ENCODE data around the gene EIF3K.
A peak's percentile ranks its signal among the peaks of the same experiment; 100 is the strongest.
"Not testable (repeated sequence)": the region's sequence is repeated elsewhere in the genome, so short reads cannot be mapped to it uniquely, and the experiment has no call there.

EIF3K gene

DNA sequence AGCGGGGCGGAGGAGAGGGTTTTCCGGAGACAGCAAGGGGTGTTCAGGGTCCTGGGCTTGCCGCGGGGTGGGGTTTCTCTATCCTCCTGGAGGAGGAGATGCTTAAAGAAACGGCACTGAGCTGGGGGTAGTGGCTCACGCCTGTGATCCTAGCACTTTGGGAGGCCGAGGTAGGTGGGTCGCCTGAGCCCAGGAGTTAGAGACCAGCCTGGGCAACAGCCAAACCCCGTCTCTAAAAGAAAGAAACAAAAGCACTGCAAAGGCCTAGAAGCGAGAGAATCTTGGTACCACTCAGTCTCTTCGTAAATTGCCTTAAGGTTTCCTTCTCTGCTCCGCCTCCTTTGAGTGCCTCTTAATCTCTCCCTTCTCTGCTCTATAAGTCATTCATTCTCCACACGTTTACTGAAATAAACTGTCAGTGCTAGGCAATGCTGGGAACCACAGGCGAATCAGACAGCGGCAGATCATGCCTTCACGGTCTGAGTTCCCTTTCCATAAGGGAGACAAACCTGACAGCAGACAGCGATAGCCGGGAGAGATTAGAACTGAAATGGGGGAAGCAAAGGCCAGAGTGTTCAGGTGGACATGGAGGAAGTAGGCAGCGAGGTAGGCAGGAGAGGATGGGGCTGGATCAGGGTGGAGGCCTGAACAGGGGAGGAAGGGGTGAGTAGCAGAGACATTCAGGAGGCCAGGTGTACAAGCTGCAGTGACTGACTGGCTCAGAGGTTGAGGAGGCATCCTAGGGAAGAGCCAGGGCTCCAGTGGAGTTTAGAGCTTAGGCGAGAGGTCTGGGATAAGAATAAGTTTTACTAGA lies 580 bp downstream of the EIF3K start:
- no peak for DNase-seq (ENCODE audit: low spot score)

DNA sequence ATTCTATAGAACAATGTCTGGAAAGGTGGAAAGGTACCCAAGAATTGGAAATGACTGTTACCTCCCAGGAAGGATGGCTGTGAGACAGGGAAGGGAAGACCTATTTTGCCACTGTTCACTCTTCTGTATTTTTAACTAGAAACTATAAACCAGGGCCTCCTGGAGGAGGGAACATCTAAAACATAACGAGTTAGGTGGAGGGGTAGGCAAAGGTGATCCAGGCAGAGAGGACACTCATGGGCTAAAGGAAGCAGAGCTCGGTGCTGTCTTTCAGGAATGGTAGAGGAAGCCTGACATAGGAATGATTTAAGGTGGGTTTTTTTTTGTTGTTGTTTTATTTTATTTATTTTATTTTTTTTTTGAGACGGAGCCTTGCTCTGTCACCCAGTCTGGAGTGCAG lies 5.8 kb downstream of the EIF3K start:
- no peak for DNase-seq (ENCODE audit: low spot score)

DNA sequence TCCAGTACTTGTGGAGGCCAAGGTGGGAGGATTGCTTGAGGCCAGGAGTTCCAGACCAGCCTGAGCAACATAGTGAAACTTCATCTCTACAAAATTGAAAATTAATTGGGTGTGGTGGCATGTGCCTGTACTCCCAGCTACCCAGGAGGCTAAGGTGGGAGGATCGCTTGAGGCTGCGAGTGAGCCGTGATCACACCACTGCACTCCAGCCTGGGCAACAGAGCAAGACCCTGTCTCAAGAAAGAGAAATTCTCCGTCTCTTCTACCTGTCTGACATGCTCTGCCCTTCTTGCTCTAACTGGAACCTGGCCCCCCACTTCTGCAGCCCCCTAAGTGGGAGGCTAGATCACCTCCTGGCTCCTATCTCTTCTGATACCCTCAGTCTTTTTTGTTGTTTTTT lies 7.4 kb downstream of the EIF3K start:
- no peak for DNase-seq (ENCODE audit: low spot score)

DNA sequence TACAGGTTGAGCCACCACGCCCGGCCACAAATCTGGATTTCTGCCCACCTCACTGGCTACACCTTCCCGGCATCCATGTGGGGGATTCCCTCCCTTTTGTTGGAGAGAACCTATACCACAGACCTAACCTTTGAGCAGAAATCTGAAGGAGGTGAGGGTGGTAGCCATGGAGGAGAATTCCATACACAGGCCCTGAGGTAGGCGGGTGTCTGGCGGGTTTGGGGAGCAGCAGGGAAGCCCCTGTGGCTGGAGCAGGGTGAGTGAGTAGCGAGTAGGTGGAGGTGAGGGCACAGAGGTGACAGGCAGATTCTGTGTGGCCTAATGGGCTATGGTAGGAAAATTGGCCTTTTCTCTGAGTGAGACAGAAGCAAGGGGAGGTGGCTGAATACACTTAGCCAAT lies 10.6 kb downstream of the EIF3K start:
- no peak for DNase-seq (ENCODE audit: low spot score)

DNA sequence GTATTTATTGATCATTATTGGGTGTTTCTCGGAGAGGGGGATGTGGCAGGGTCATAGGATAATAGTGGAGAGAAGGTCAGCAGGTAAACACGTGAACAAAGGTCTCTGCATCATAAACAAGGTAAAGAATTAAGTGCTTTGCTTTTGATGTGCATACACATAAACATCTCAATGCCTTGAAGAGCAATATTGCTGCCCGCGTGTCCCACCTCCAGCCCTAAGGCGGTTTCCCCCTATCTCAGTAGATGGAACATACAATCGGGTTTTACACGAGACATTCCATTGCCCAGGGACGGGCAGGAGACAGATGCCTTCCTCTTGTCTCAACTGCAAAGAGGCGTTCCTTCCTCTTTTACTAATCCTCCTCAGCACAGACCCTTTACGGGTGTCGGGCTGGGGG lies 12.3 kb downstream of the EIF3K start:
- not testable (repeated sequence) for DNase-seq (ENCODE audit: low spot score)

DNA sequence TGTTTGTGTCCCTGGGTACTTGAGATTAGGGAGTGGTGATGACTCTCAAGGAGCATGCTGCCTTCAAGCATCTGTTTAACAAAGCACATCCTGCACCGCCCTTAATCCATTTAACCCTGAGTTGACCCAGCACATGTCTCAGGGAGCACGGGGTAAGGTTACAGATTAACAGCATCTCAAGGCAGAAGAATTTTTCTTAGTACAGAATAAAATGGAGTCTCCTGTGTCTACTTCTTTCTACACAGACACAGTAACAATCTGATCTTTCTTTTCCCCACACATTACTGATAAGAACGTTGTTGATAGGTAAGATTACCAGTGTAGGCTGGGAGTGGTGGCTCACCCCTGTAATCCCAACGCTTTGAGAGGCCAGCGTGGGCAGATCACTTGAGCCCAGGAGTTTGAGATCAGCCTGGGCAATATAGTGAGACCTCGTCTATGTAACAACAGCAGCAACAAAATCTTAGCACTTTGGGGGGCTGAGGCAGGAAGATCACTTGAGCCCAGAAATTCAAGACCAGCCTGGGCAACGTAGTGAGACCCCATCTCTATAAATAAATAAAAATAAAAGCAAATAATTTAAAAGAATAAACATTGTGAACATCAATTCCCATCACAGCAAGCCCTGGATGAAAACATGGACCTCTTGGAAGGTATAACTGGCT lies 13.0 kb downstream of the EIF3K start:
- not testable (repeated sequence) for DNase-seq (ENCODE audit: low spot score)

DNA sequence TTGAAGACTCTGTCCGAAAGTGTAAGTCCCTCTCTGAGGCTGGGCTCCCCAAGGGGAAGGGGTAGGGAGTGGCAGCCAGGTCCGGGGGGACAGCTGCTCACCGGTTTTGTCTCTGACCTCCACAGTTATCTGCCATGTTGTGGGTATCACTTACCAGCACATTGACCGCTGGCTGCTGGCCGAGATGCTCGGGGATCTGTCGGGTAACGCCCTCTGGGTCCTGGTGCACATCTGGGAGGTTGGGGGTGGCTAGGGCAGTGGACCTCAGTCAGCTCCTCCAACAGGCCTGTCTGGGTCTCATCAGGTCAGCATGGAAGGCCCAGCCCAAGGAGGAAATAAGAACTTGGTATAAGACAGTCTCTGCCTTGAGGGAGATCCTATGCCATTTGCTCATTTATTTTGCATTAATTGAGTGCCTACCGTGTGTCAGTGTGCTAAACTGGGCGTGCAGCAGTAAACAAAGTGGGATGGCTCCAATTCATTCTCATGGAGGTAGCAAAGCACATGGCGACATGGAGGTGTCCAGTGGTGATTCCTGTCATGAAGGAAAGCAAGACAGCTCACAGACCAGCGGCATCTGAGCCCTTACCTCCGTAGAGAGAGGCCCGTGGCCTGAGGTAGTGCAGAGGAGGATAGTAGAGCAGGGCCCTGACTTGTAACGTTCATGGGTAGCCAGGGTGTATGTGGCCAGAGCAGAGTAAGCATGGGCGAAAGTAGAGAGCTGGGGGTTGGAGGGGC lies 13.7 kb downstream of the EIF3K start:
- DNase-seq (ENCODE audit: low spot score) = no peak

DNA sequence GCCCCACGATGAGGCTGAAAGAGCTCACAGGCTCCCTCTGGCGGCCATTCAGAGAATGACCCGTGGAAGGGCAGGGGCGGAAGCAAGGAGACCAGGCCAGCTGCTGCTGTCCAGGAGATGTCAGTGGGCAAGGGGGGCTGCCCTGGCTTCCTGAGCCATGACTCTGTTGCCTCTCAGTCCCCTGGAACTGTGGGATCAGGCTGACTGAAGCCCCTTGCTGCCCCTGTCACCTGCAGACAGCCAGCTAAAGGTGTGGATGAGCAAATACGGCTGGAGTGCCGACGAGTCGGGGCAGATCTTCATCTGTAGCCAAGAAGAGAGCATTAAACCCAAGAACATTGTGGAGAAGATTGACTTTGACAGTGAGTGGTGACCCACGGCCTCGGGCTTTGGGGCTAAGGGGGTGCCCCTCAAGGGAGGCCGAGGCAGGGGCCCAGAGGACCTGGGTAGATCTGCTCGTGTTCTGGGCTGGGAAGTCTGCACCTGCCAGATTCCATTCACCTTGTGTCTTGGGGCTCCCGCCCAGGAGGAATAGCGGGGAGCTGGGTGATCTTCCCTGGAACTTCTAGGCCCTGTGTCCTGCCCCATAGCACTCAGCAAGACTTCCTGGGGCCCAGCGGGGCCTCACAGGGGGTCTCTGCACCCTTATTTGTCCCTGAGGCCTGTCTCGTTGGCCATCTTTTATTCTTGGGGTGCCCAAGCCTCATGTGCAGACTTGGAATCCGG lies 15.9 kb downstream of the EIF3K start:
- peak; percentile 77 for DNase-seq (ENCODE audit: low spot score)

DNA sequence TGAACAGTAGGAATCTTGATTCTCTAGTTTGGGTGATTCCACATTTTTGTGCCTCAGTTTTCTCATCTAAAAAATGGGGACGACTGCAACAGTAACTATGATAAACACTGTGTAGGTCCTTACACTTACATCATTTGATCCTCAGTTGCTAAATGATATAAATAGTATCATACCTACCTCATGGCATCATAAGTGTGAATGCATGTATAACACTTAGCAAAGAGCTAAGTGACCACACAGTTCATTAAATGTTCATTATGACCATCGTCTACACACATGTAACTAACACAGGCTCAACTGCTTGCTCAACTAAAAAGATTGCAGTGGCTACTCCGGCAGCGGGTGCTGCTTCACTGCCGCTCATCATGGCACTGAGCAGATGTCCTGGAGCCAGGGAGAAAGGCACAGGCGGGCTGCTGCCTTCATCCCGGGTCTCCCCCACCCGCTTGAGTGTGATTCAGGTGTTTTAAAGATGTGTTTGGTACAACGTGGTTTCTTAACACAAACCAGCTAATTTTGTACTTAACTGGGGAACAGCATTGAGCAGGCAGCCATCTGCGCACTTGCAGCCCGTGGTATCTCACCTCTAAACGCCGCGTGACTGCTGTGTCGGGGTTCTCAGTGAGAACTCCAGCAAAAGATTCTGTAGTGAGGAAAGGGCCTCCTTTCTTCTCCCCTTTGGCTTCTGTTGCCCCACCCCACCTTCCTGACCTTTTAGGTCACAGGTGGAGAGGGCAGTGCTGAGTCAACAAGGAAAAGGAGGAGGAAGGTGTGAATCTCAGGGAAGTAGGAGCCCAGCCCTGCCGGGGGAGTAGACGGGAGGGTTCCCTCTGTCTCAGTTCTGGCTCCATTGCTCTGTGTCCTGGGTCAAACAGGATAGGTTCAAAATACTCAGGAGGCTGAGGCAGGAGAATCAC lies 16.8 kb downstream of the EIF3K start:
- DNase-seq (ENCODE audit: low spot score) = no peak

DNA sequence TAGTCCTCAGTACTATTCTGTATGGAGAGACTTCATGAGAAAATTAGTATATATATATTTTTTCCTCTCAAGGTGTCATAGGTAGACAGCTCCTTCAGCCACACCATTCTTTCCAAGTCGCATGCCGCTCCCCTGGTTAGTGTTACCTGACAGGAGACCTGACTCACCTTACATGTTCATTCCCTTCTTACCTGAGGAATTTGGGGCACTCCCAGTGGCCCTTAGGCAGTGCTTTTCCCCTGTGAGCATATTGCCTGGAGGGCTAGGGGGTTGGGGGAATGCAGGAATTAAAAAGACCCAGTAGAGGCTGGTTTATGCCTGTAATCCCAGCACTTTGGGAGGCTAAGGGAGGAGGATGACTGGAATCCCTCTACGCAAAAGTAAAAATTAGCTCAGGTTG lies 19.5 kb downstream of the EIF3K start:
- no peak for DNase-seq (ENCODE audit: low spot score)

DNA sequence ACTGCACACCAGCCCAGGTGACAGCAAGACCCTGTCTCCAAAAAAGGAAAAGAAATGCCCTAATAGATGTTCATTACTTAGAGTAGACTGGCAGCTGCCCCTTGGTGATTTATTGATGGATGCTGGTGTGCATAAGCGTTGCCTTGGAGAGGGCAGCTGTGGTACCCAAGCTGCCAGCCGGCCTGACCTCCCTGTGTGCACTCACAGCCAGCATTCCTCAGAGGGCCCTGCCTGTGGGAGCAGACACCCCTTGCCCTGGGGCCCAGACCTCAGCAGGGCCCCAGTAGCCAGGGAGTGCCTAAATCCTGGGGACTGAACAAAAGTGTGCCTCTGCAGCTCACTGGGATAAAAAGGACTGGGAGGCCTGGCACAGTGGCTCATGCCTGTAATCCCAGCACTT lies 20.7 kb downstream of the EIF3K start:
- no peak for DNase-seq (ENCODE audit: low spot score)

DNA sequence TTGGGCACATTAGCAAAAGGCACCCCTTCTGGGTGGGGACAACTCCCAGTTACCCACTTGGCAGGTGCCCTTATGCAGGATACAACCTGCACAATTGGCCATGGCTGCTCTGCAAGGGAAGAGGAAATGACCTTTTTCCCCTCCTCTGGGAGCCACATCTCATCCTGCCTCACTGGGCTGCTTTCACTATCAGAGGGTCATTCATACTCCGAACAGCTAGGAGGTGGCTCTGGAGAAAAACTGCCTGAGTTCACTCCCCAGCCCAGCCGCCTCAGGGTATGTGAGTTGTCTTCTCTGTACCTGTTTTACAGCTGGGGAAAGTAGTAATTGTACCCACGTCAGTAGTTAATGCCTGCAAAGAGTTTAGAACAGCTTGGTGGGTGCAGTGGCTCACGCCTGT lies 21.4 kb downstream of the EIF3K start:
- no peak for DNase-seq (ENCODE audit: low spot score)

DNA sequence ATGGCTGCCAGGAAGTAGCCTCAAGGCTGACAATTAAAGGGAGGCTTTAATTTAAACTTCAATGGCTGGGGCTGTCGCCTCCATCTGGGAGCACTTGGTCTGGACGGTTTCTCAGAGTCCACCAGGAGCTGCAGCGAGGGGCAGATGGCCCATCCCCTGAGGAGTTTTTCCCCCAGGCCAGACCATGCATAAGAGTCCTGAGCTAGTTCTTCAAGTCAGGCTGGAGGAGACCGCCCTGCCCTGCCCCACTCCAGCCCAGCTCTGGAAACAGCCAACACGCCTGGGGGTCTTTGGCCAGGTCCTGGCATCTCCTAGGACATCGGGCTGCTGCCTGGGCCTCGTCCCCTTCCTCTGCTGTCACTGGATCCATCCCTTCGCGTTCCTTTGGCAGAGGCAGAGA lies 23.2 kb downstream of the EIF3K start:
- DNase-seq (ENCODE audit: low spot score) = no peak

DNA sequence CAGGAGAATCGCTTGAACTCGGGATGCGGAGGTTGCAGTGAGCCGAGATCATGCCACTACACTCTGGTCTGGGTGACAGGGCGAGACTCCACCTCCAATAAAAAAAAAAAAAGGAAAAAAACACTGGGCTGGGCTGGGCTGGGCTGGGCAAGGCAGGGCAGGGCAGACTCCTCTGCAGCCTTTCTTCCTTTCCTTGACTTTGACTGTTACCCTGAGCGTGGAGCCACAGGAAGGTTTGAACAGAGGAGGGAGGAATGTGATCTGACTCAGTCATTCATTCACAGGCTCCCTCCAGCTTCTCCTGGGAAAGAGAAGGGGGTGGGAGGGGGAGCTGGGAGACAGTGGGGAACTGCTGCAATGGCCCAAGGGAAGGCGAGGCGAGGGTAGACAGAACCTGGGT lies 25.7 kb downstream of the EIF3K start:
- no peak for DNase-seq (ENCODE audit: low spot score)

DNA sequence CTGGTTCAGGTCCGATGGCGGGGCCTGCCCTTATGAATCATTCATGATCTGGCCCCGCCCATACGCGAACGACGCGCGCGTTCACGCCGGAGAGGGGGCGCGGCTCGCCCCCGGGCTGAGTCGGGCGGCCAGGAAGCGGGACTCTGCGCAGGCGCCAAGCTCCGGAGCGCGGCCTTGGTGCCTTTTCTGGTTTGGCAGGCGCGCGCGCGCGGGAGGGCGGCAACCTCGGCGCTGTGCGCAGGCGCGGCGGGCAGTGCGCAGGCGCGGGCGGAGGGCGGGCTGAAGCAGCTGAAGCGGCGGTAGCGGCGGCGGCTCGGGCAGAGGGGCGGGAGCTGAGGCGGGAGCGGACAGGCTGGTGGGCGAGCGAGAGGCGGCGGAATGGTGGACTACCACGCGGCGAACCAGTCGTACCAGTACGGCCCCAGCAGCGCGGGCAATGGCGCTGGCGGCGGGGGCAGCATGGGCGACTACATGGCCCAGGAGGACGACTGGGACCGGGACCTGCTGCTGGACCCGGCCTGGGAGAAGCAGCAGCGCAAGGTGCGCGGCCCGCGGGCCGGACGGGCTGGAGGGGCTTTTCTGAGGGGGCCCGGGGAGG lies 28.5 kb downstream of the EIF3K start, which contains the start of gene ACTN4:
TSS of gene ACTN4 (plus strand) at position 282 of the 598 bp plus-strand sequence. CDS start at position 379, 97 bp downstream.
- DNase-seq (ENCODE audit: low spot score) = peak; percentile 94

DNA sequence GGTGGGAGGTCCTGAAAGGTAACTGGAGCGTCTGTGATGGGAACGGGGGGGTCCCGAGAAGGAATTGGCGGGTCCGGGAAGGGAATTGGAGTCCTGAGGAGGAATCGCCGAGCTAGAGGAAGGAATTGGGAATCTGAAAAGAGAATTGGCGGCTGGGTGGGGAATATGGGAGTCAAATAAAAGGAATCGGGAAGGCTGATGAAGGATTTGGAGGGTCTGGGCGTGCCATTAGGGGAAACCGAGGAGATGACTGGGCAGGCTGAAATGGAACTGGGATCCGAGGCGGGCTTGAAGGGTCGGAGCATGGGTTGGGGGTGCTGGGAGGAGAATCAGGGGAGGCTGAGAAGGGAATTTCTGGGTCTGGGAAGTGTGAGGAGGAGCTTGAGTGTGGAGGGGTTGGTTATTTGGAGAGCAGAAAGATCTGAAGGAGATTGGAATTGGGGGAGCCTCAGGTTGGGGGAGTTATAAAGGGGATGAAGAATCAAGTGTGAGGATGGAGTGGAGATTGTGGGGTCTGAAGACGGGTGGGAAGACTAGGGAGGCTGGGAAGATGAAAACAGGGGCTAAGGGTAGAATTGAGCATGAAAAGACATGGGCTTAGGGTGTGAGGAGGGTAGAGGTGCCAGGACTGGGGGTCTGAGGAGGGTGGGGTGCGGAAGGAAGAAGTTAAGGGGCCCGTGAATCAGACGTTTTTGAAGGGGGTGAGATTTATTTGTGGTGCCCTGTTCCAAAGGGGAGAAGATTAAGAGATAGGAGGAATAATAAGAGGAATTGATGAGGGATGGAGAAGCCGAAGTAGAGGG lies 29.2 kb downstream of the EIF3K start:
- DNase-seq (ENCODE audit: low spot score) = no peak

DNA sequence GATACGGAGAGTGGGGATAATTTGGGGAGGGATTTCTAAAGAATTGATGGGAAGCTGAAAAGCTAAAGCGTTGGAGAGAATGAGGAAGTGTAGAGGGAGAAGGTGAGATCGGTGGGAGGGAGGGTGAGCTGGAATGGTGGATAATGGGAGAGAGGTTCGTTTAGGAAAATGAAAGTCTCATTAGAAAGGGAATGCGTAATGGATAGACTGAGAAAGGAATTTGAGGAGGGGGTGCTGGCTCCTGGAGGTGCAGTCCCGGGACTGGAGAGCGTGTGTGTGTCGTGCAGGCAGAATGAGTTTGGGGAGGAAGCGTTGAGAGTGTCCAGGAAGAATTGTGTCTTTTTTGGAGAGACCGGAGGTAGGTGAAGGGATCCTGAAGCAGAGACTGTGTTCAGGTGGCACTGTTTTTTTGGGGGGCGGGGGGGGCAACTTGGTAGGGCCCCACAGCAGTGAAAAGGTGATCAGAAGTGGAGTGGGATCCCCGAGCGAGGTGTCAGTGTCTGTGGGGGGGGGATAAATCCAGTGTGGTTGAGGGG lies 29.8 kb downstream of the EIF3K start:
- DNase-seq (ENCODE audit: low spot score) = no peak

DNA sequence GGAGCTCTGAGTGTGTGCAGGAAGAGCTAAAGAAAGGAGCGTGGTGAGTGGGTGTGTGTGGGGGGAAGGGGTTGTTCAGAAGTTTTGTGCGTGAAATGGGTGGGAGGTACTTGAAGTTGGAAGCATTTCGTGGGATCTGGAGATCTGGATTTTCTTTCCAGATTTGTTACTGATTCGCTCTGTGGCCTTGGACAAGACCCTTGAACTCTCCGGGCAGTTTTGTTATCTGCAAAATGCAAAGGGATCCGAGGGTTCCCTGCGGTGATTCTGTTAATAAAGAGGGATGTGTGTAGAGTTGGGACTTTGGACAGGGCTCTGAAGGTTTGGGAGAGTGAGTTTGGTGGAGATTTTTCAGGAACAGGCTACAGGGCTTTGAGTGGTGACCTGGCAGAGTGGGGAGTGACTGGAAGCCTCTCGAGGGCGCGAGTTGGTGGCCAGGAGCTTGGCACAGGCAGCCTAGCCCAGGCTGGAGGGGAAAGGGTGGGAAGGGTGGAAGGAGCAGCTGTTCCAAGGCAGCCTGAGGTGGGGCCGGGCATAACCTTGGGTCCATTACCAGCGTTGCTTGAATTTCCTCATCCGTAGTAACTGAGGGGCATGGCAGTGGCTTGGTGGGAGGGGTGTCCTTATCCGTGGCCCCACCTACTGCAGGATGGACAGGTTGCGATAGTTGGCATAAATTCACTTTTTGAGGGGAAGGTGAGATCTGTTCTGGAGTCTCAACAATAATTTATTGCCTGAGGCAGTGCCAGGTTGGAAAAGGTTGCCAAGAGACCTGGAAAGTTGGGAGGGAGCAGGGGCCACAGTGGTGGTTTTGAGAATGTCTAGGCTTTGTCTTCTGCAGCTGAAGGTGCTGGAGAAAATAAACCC lies 30.6 kb downstream of the EIF3K start:
- no peak for DNase-seq (ENCODE audit: low spot score)

Measured in cerebellar cortex (tissue), 1 donor.